Measurements from ENCODE around the gene MAZ. TPM values are rescaled to one million over a fixed set of nuclear protein-coding genes. Genes with fewer than 3 reads are reported as not detected.

The MAZ gene
- total and polyA plus RNA-seq, 2 of the 13 experiments (the other 11 are each of a cell fraction or from before 2014, with no cell fraction given) = 203 to 277 TPM

- TF ChIP-seq SNAI1 (CRISPR knock-in tag; IDR thresholded peaks at IDR 0.05; ENCODE audit: borderline replicate concordance) (peak; percentile 92; the same call in 1 of the 2 replicates), ZNF503 (CRISPR knock-in tag; IDR thresholded peaks at IDR 0.05) (peak; percentile 96), ZNF724P (CRISPR knock-in tag; IDR thresholded peaks at IDR 0.05; ENCODE audit: borderline replicate concordance) (peak; percentile 81; the same call in 1 of the 2 replicates), TARDBP (CRISPR knock-in tag; IDR thresholded peaks at IDR 0.05) (peak; percentile 97), HDAC6 (IDR thresholded peaks at IDR 0.05; ENCODE audit: low read depth, low read length) (no peak), ZMYM3 (CRISPR knock-in tag; IDR thresholded peaks at IDR 0.05) (peak; percentile 98), ZNF576 (CRISPR knock-in tag; IDR thresholded peaks at IDR 0.05) (no peak), ZNF160 (CRISPR knock-in tag; IDR thresholded peaks at IDR 0.05) (peak; percentile 77), SETDB1 (CRISPR knock-in tag; IDR thresholded peaks at IDR 0.05; ENCODE audit: borderline replicate concordance) (no peak), HOXA9 (CRISPR knock-in tag; IDR thresholded peaks at IDR 0.05; ENCODE audit: borderline replicate concordance) (peak; percentile 100), SP140L (CRISPR knock-in tag; IDR thresholded peaks at IDR 0.05; ENCODE audit: borderline replicate concordance) (no peak; the same call in 1 of the 2 replicates), RORA (CRISPR knock-in tag; IDR thresholded peaks at IDR 0.05) (no peak), ETV6 (CRISPR knock-in tag; conservative IDR thresholded peaks at IDR 0.05) (no peak; the same call in 1 of the 2 replicates), ZBTB7A (CRISPR knock-in tag; IDR thresholded peaks at IDR 0.05) (peak; percentile 86; the same call in 1 of the 2 replicates), ZNF552 (CRISPR knock-in tag; IDR thresholded peaks at IDR 0.05; ENCODE audit: borderline replicate concordance) (peak; percentile 91; the same call in 1 of the 2 replicates), TCF7L2 (IDR thresholded peaks at IDR 0.05; ENCODE audit: low read depth, low read length) (no peak), KAT2B (IDR thresholded peaks at IDR 0.05; ENCODE audit: borderline replicate concordance, low read depth, low read length) (peak; percentile 95), ATF1 (CRISPR knock-in tag; IDR thresholded peaks at IDR 0.05) (peak; percentile 63), HNRNPK (IDR thresholded peaks at IDR 0.05; ENCODE audit: low read depth, low read length, poor library complexity, severe bottlenecking) (no peak), NFE2 (CRISPR knock-in tag; IDR thresholded peaks at IDR 0.05) (no peak), ZFP91 (CRISPR knock-in tag; IDR thresholded peaks at IDR 0.05; ENCODE audit: borderline replicate concordance) (peak; percentile 93)
- TF ChIP-seq, protein P1, sequence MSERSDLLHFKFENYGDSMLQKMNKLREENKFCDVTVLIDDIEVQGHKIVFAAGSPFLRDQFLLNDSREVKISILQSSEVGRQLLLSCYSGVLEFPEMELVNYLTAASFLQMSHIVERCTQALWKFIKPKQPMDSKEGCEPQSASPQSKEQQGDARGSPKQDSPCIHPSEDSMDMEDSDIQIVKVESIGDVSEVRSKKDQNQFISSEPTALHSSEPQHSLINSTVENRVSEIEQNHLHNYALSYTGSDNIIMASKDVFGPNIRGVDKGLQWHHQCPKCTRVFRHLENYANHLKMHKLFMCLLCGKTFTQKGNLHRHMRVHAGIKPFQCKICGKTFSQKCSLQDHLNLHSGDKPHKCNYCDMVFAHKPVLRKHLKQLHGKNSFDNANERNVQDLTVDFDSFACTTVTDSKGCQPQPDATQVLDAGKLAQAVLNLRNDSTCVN (CRISPR knock-in tag; IDR thresholded peaks at IDR 0.05; ENCODE audit: borderline replicate concordance) = no peak; the same call in 1 of the 2 replicates
- TF ChIP-seq, protein P2, sequence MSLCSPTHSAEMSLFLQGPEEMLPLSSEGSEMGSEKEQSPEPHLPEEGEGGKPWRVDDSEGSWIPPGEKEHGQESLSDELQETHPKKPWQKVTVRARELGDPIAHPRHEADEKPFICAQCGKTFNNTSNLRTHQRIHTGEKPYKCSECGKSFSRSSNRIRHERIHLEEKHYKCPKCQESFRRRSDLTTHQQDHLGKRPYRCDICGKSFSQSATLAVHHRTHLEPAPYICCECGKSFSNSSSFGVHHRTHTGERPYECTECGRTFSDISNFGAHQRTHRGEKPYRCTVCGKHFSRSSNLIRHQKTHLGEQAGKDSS (CRISPR knock-in tag; IDR thresholded peaks at IDR 0.05; ENCODE audit: borderline replicate concordance, low read depth) = peak; percentile 85; the same call in 1 of the 2 replicates
These were observed 40.9 kb upstream of the MAZ start (continued) for GRCh38 chr16:29765167-29766032.

Measured in HepG2 (cell line).